ENCODE results near the gene TIMM21.

TIMM21 gene

GRCh38 chr18:74148543-74149070, 284 bp downstream of the TIMM21 start:
- DNase-seq: no peak

GRCh38 chr18:74149878-74150277, 1.6 kb downstream of the TIMM21 start:
- DNase-seq: no peak

- no peak for DNase-seq
Observed at GRCh38 chr18:74152270-74152669, 3.9 kb downstream of the TIMM21 start.

- DNase-seq: no peak
Observed at GRCh38 chr18:74152857-74153256, 4.5 kb downstream of the TIMM21 start.

GRCh38 chr18:74153377-74153776, 5.1 kb downstream of the TIMM21 start:
- DNase-seq: no peak

- DNase-seq: no peak
Observed at GRCh38 chr18:74153793-74154192, 5.5 kb downstream of the TIMM21 start.

GRCh38 chr18:74154716-74155115, 6.4 kb downstream of the TIMM21 start:
- no peak for DNase-seq

- no peak for DNase-seq
Observed at GRCh38 chr18:74155276-74155675, 7.0 kb downstream of the TIMM21 start.

GRCh38 chr18:74163019-74163660, 14.8 kb downstream of the TIMM21 start:
- no peak for DNase-seq

- no peak for DNase-seq
Observed at GRCh38 chr18:74166386-74166785, 18.1 kb downstream of the TIMM21 start.

GRCh38 chr18:74171910-74172606, 23.7 kb downstream of the TIMM21 start:
- no peak for DNase-seq

GRCh38 chr18:74172697-74173433, 24.5 kb downstream of the TIMM21 start:
- DNase-seq: no peak

GRCh38 chr18:74173434-74173750, 25.1 kb downstream of the TIMM21 start:
- DNase-seq: no peak

GRCh38 chr18:74175658-74176057, 27.3 kb downstream of the TIMM21 start:
- DNase-seq: no peak

- no peak for DNase-seq
Observed at GRCh38 chr18:74178884-74179283, 30.6 kb downstream of the TIMM21 start.

- DNase-seq: no peak
Observed at GRCh38 chr18:74179623-74180199, 31.4 kb downstream of the TIMM21 start.

- DNase-seq: no peak
Observed at GRCh38 chr18:74182335-74182734, 34.0 kb downstream of the TIMM21 start.

- no peak for DNase-seq
Observed at GRCh38 chr18:74183130-74183529, 34.8 kb downstream of the TIMM21 start.

GRCh38 chr18:74184875-74185274, 36.6 kb downstream of the TIMM21 start:
- DNase-seq: no peak

GRCh38 chr18:74185860-74186259, 37.5 kb downstream of the TIMM21 start:
- no peak for DNase-seq

- no peak for DNase-seq
Observed at GRCh38 chr18:74186661-74187060, 38.3 kb downstream of the TIMM21 start.

- DNase-seq: no peak
Observed at GRCh38 chr18:74190086-74190485, 41.8 kb downstream of the TIMM21 start.

GRCh38 chr18:74191577-74191976, 43.3 kb downstream of the TIMM21 start:
- DNase-seq: no peak

- no peak for DNase-seq
Observed at GRCh38 chr18:74194691-74195090, 46.4 kb downstream of the TIMM21 start.
